Measurements from ENCODE around the gene RAB37.

DNA sequence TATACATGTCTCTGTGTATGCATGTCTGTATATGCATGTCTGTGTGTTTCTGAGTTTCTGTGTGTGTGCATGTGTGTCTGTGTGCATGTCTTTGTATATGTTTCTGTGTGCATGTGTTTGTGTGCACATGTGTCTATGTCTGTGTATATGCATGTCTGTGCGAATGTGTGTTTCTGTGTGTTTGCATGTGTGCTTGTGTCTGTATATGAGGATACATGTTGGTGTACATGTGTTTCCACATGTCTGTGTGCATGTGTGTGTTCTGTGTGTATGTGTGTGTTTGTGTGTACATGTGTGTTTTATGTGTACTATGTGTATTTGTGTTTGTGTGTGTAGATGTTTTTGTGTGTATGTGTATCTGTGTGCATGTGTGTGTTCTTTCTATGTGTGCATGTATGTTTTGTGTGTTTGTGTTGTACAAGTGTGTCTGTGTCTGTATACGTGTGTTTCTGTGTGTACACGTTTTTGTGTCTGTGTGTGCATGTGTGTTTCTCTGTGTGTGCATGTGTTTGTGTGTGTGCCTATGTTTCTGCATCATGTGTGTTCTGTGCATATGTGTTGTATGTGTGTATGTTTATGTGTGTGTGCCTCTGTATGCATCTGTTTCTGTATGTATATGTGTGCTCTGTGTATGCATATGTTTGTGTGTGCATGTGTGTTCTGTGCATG, 8.9 kb upstream of the RAB37 start:
- TF ChIP-seq, protein P1, sequence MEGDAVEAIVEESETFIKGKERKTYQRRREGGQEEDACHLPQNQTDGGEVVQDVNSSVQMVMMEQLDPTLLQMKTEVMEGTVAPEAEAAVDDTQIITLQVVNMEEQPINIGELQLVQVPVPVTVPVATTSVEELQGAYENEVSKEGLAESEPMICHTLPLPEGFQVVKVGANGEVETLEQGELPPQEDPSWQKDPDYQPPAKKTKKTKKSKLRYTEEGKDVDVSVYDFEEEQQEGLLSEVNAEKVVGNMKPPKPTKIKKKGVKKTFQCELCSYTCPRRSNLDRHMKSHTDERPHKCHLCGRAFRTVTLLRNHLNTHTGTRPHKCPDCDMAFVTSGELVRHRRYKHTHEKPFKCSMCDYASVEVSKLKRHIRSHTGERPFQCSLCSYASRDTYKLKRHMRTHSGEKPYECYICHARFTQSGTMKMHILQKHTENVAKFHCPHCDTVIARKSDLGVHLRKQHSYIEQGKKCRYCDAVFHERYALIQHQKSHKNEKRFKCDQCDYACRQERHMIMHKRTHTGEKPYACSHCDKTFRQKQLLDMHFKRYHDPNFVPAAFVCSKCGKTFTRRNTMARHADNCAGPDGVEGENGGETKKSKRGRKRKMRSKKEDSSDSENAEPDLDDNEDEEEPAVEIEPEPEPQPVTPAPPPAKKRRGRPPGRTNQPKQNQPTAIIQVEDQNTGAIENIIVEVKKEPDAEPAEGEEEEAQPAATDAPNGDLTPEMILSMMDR (IDR thresholded peaks at IDR 0.05; ENCODE audit: low read length), result no peak
- TF ChIP-seq EZH2 (IDR thresholded peaks at IDR 0.05; ENCODE audit: borderline replicate concordance, low read length), result no peak
